Measurements from ENCODE around the gene SAP30.

The SAP30 gene

GRCh38 chr4:173357939-173358338 is 12.8 kb upstream of the SAP30 start:
- H2BK5ac ChIP-seq (ENCODE audit: low read depth, low read length, poor library complexity, severe bottlenecking): no peak overlapping the region
- no peaks in the 10 kb centered on the region for H3K36me3 ChIP-seq (ENCODE audit: control insufficient read depth in 1 of 2, insufficient read depth in 2 of 2, low read depth in 1 of 2, low read length in 2 of 2)
- H2AK5ac ChIP-seq (ENCODE audit: low read length, severe bottlenecking): no peak overlapping the region
- DNase-seq: no peak
- H3K4ac ChIP-seq (ENCODE audit: low read depth in 1 of 2, low read length in 2 of 2): no peak overlapping the region
- H2BK120ac ChIP-seq (ENCODE audit: low read depth, low read length): no peak overlapping the region
- no peaks in the 10 kb centered on the region for H3K27me3 ChIP-seq (ENCODE audit: control insufficient read depth in 1 of 2, insufficient read depth in 1 of 2, low read length in 2 of 2)
- H3K4me3 ChIP-seq (ENCODE audit: insufficient read depth in 1 of 2, low read depth in 1 of 2, low read length in 2 of 2): no peak overlapping the region
- H3K23ac ChIP-seq (ENCODE audit: low read length in 2 of 2): no peak overlapping the region
- H3K9ac ChIP-seq (ENCODE audit: low read length): no peak overlapping the region
- H2BK15ac ChIP-seq (ENCODE audit: low read depth, poor library complexity, severe bottlenecking): no peak overlapping the region
- no peaks in the 10 kb centered on the region for H3K9me3 ChIP-seq (ENCODE audit: control insufficient read depth, low read length)
- H2BK12ac ChIP-seq (ENCODE audit: low read length in 2 of 2): no peak overlapping the region
- H3K14ac ChIP-seq (ENCODE audit: low read length in 2 of 2): no peak overlapping the region
- H2AFZ ChIP-seq (ENCODE audit: low read depth, low read length): no peak overlapping the region
- no peak overlapping the region for H4K8ac ChIP-seq (ENCODE audit: low read length)
- no peak overlapping the region for H4K91ac ChIP-seq (ENCODE audit: low read length)
- no peak overlapping the region for H3K27ac ChIP-seq (ENCODE audit: low read length, poor library complexity, severe bottlenecking)
- no peaks in the 10 kb centered on the region for H3K4me1 ChIP-seq (ENCODE audit: control insufficient read depth, insufficient read depth, low read depth, low read length)
- no peaks in the 10 kb centered on the region for H3K79me1 ChIP-seq (replicated peaks; ENCODE audit: low read length, poor library complexity, severe bottlenecking)
- H3K18ac ChIP-seq (ENCODE audit: low read depth in 1 of 2, low read length in 2 of 2): no peak overlapping the region
- no peak overlapping the region for H3K4me2 ChIP-seq (ENCODE audit: low read length, poor library complexity, severe bottlenecking)
- WGBS: 71% methylated on average over 2 of the region's 2 CpGs

- WGBS: 71% methylated on average over 3 of the region's 5 CpGs
- peaks cover 2% of the 10 kb centered on the region for H3K79me1 ChIP-seq (replicated peaks; ENCODE audit: low read length, poor library complexity, severe bottlenecking)
- no peaks in the 10 kb centered on the region for H3K36me3 ChIP-seq (ENCODE audit: control insufficient read depth in 1 of 2, insufficient read depth in 2 of 2, low read depth in 1 of 2, low read length in 2 of 2)
- DNase-seq: peak; percentile 27
- no peaks in the 10 kb centered on the region for H3K9me3 ChIP-seq (ENCODE audit: control insufficient read depth, low read length)
- H3K4me1 ChIP-seq (ENCODE audit: control insufficient read depth, insufficient read depth, low read depth, low read length): peaks cover 1% of the 10 kb centered on the region
- no peak overlapping the region for H2AK5ac ChIP-seq (ENCODE audit: low read length, severe bottlenecking)
- peak overlapping the region; percentile 12 for H3K9ac ChIP-seq (ENCODE audit: low read length)
- no peak overlapping the region for H4K91ac ChIP-seq (ENCODE audit: low read length)
- H2BK12ac ChIP-seq (ENCODE audit: low read length in 2 of 2): no peak overlapping the region
- H3K4me2 ChIP-seq (ENCODE audit: low read length, poor library complexity, severe bottlenecking): no peak overlapping the region
- H3K18ac ChIP-seq (ENCODE audit: low read depth in 1 of 2, low read length in 2 of 2): no peak overlapping the region
- H3K14ac ChIP-seq (ENCODE audit: low read length in 2 of 2): no peak overlapping the region
- no peak overlapping the region for H3K23ac ChIP-seq (ENCODE audit: low read length in 2 of 2)
- H2BK5ac ChIP-seq (ENCODE audit: low read depth, low read length, poor library complexity, severe bottlenecking): no peak overlapping the region
- H2AFZ ChIP-seq (ENCODE audit: low read depth, low read length): no peak overlapping the region
- H2BK15ac ChIP-seq (ENCODE audit: low read depth, poor library complexity, severe bottlenecking): no peak overlapping the region
- no peak overlapping the region for H2BK120ac ChIP-seq (ENCODE audit: low read depth, low read length)
- H3K27ac ChIP-seq (ENCODE audit: low read length, poor library complexity, severe bottlenecking): no peak overlapping the region
- no peak overlapping the region for H4K8ac ChIP-seq (ENCODE audit: low read length)
- H3K27me3 ChIP-seq (ENCODE audit: control insufficient read depth in 1 of 2, insufficient read depth in 1 of 2, low read length in 2 of 2): no peaks in the 10 kb centered on the region
- no peak overlapping the region for H3K4me3 ChIP-seq (ENCODE audit: insufficient read depth in 1 of 2, low read depth in 1 of 2, low read length in 2 of 2)
- no peak overlapping the region for H3K4ac ChIP-seq (ENCODE audit: low read depth in 1 of 2, low read length in 2 of 2)
These were observed 10.1 kb upstream of the SAP30 start for GRCh38 chr4:173360587-173361221.

GRCh38 chr4:173362666-173363065 is 8.1 kb upstream of the SAP30 start:
- Histone ChIP-seq H3K9me3 (ENCODE audit: control insufficient read depth, low read length) (no peaks in the 10 kb centered on the region), H2AFZ (ENCODE audit: low read depth, low read length) (no peak overlapping the region), H3K23ac (ENCODE audit: low read length in 2 of 2) (no peak overlapping the region), H2AK5ac (ENCODE audit: low read length, severe bottlenecking) (no peak overlapping the region), H3K4ac (ENCODE audit: low read depth in 1 of 2, low read length in 2 of 2) (no peak overlapping the region), H3K27me3 (ENCODE audit: control insufficient read depth in 1 of 2, insufficient read depth in 1 of 2, low read length in 2 of 2) (no peaks in the 10 kb centered on the region), H2BK15ac (ENCODE audit: low read depth, poor library complexity, severe bottlenecking) (no peak overlapping the region), H3K9ac (ENCODE audit: low read length) (no peak overlapping the region), H4K91ac (ENCODE audit: low read length) (no peak overlapping the region), H4K8ac (ENCODE audit: low read length) (no peak overlapping the region), H3K36me3 (ENCODE audit: control insufficient read depth in 1 of 2, insufficient read depth in 2 of 2, low read depth in 1 of 2, low read length in 2 of 2) (no peaks in the 10 kb centered on the region), H3K79me1 (replicated peaks; ENCODE audit: low read length, poor library complexity, severe bottlenecking) (peaks cover 2% of the 10 kb centered on the region), H3K14ac (ENCODE audit: low read length in 2 of 2) (no peak overlapping the region), H3K27ac (ENCODE audit: low read length, poor library complexity, severe bottlenecking) (no peak overlapping the region), H3K4me1 (ENCODE audit: control insufficient read depth, insufficient read depth, low read depth, low read length) (peaks cover 1% of the 10 kb centered on the region), H2BK120ac (ENCODE audit: low read depth, low read length) (no peak overlapping the region), H3K18ac (ENCODE audit: low read depth in 1 of 2, low read length in 2 of 2) (no peak overlapping the region), H2BK12ac (ENCODE audit: low read length in 2 of 2) (no peak overlapping the region), H3K4me2 (ENCODE audit: low read length, poor library complexity, severe bottlenecking) (no peak overlapping the region), H3K4me3 (ENCODE audit: insufficient read depth in 1 of 2, low read depth in 1 of 2, low read length in 2 of 2) (no peak overlapping the region), H2BK5ac (ENCODE audit: low read depth, low read length, poor library complexity, severe bottlenecking) (no peak overlapping the region)
- no peak for DNase-seq
- WGBS: no CpG with 5 or more reads among the region's 3 CpGs

- Histone ChIP-seq H2BK5ac (ENCODE audit: low read depth, low read length, poor library complexity, severe bottlenecking) (no peak overlapping the region), H3K14ac (ENCODE audit: low read length in 2 of 2) (no peak overlapping the region), H2AK5ac (ENCODE audit: low read length, severe bottlenecking) (no peak overlapping the region), H3K18ac (ENCODE audit: low read depth in 1 of 2, low read length in 2 of 2) (no peak overlapping the region), H3K27me3 (ENCODE audit: control insufficient read depth in 1 of 2, insufficient read depth in 1 of 2, low read length in 2 of 2) (no peaks in the 10 kb centered on the region), H3K4me2 (ENCODE audit: low read length, poor library complexity, severe bottlenecking) (no peak overlapping the region), H3K4ac (ENCODE audit: low read depth in 1 of 2, low read length in 2 of 2) (no peak overlapping the region), H4K91ac (ENCODE audit: low read length) (no peak overlapping the region), H2BK12ac (ENCODE audit: low read length in 2 of 2) (no peak overlapping the region), H2BK15ac (ENCODE audit: low read depth, poor library complexity, severe bottlenecking) (no peak overlapping the region), H3K23ac (ENCODE audit: low read length in 2 of 2) (no peak overlapping the region), H3K9ac (ENCODE audit: low read length) (no peak overlapping the region), H4K8ac (ENCODE audit: low read length) (no peak overlapping the region), H3K9me3 (ENCODE audit: control insufficient read depth, low read length) (no peaks in the 10 kb centered on the region), H3K27ac (ENCODE audit: low read length, poor library complexity, severe bottlenecking) (no peak overlapping the region), H3K4me1 (ENCODE audit: control insufficient read depth, insufficient read depth, low read depth, low read length) (peaks cover 1% of the 10 kb centered on the region), H2BK120ac (ENCODE audit: low read depth, low read length) (no peak overlapping the region), H3K36me3 (ENCODE audit: control insufficient read depth in 1 of 2, insufficient read depth in 2 of 2, low read depth in 1 of 2, low read length in 2 of 2) (no peaks in the 10 kb centered on the region), H3K4me3 (ENCODE audit: insufficient read depth in 1 of 2, low read depth in 1 of 2, low read length in 2 of 2) (no peak overlapping the region), H2AFZ (ENCODE audit: low read depth, low read length) (no peak overlapping the region), H3K79me1 (replicated peaks; ENCODE audit: low read length, poor library complexity, severe bottlenecking) (peaks cover 2% of the 10 kb centered on the region)
- 100% methylated on average over 1 of the region's 2 CpGs for WGBS
- no peak for DNase-seq
These were observed 5.3 kb upstream of the SAP30 start for GRCh38 chr4:173365359-173365996.
